ENCODE data around the gene MRPS18A.

DNA sequence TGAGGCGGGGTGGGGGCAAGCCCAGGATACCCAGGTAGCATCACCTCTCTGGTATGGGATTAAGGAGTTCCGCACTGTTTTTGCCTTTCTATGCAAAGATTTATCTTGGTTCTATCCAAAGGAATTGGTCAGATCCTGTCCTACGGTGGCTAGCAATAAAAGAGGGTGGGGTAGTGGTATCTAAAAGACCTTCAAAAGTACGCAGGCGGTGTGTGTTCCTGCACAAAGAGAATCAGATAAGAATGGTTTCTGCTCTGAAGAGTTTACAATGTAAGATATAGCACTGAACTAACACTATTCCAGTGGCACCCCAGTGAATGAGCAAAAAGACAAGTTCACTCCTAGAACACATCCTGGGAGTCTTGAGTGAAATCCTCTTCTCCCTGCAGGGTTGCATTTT is 6.3 kb downstream of the MRPS18A start:
- TF ChIP-seq, protein P1, sequence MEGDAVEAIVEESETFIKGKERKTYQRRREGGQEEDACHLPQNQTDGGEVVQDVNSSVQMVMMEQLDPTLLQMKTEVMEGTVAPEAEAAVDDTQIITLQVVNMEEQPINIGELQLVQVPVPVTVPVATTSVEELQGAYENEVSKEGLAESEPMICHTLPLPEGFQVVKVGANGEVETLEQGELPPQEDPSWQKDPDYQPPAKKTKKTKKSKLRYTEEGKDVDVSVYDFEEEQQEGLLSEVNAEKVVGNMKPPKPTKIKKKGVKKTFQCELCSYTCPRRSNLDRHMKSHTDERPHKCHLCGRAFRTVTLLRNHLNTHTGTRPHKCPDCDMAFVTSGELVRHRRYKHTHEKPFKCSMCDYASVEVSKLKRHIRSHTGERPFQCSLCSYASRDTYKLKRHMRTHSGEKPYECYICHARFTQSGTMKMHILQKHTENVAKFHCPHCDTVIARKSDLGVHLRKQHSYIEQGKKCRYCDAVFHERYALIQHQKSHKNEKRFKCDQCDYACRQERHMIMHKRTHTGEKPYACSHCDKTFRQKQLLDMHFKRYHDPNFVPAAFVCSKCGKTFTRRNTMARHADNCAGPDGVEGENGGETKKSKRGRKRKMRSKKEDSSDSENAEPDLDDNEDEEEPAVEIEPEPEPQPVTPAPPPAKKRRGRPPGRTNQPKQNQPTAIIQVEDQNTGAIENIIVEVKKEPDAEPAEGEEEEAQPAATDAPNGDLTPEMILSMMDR (IDR thresholded peaks at IDR 0.05): no peak
- TF ChIP-seq POLR2A (IDR thresholded peaks at IDR 0.05): no peak

Data from tibial nerve (tissue), 3 donors.